ENCODE results near the gene KRT83. TPM values are rescaled to one million over a fixed set of nuclear protein-coding genes. Genes with fewer than 3 reads are reported as not detected.
"Not testable (repeated sequence)": the region's sequence is repeated elsewhere in the genome, so short reads cannot be mapped to it uniquely, and the experiment has no call there.

Gene KRT83
- polyA plus RNA-seq, 3 donors: not detected

- H3K36me3 Mint-ChIP-seq: no peaks in the 10 kb centered on the region
- H3K27ac Mint-ChIP-seq: peak overlapping the region in 1 of 7 donors; percentile 22
- Histone ChIP-seq H2AFZ (ENCODE audit: insufficient read depth, low read depth, low read length, poor library complexity, severe bottlenecking) (no peak overlapping the region), H3K27ac (ENCODE audit: low read depth in 1 of 2, low read length in 2 of 2) (no peak overlapping the region), H4K20me1 (ENCODE audit: insufficient read depth, low read length) (no peaks in the 10 kb centered on the region), H3K9ac (ENCODE audit: insufficient read depth, low read length, poor library complexity, severe bottlenecking) (no peak overlapping the region), H3K9me3 (replicated peaks in 1 of 2; ENCODE audit: control insufficient read depth in 1 of 2, insufficient read depth in 1 of 2, low read length in 2 of 2) (peaks cover 0 to 5% of the 10 kb centered on the region in 2 donors), H3K79me2 (ENCODE audit: insufficient read depth, low read length) (no peaks in the 10 kb centered on the region), H3K27me3 (ENCODE audit: control insufficient read depth in 2 of 2, insufficient read depth in 2 of 2, low read length in 2 of 2) (peaks cover 42 to 69% of the 10 kb centered on the region in 2 donors), H3K4me1 (ENCODE audit: control insufficient read depth in 1 of 2, insufficient read depth in 2 of 2, low read length in 2 of 2) (peaks cover 6 to 9% of the 10 kb centered on the region in 2 donors), H3K36me3 (replicated peaks in 1 of 2; ENCODE audit: control insufficient read depth in 1 of 2, insufficient read depth in 2 of 2, low read length in 2 of 2) (no peaks in the 10 kb centered on the region), H3K4me2 (replicated peaks; ENCODE audit: extremely low read depth, low read length, poor library complexity, severe bottlenecking) (no peak overlapping the region), H3K4me3 (replicated peaks in 1 of 3; ENCODE audit: low read depth in 2 of 3, low read length in 3 of 3) (no peak overlapping the region)
- H3K9me3 Mint-ChIP-seq: peaks cover 0 to 5% (median 0%) of the 10 kb centered on the region in 7 donors
- no peak for DNase-seq
- WGBS (ENCODE audit: insufficient coverage): 100% methylated on average over 1 of the region's 2 CpGs
- peaks cover 68 to 73% (median 69%) of the 10 kb centered on the region in 3 donors for H3K27me3 Mint-ChIP-seq (ENCODE audit: low read depth in 3 of 3)
- intact Hi-C loops (cut with micrococcal nuclease): no loop called here
- peaks cover 14% of the 10 kb centered on the region for H3K4me1 Mint-ChIP-seq
- TF ChIP-seq, protein P1, sequence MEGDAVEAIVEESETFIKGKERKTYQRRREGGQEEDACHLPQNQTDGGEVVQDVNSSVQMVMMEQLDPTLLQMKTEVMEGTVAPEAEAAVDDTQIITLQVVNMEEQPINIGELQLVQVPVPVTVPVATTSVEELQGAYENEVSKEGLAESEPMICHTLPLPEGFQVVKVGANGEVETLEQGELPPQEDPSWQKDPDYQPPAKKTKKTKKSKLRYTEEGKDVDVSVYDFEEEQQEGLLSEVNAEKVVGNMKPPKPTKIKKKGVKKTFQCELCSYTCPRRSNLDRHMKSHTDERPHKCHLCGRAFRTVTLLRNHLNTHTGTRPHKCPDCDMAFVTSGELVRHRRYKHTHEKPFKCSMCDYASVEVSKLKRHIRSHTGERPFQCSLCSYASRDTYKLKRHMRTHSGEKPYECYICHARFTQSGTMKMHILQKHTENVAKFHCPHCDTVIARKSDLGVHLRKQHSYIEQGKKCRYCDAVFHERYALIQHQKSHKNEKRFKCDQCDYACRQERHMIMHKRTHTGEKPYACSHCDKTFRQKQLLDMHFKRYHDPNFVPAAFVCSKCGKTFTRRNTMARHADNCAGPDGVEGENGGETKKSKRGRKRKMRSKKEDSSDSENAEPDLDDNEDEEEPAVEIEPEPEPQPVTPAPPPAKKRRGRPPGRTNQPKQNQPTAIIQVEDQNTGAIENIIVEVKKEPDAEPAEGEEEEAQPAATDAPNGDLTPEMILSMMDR (IDR thresholded peaks at IDR 0.05): no peak
- peak overlapping the region in 1 of 2 donors; percentile 84 for H3K4me3 Mint-ChIP-seq
Observed at GRCh38 chr12:52306731-52307130, 14.5 kb downstream of the KRT83 start.

DNA sequence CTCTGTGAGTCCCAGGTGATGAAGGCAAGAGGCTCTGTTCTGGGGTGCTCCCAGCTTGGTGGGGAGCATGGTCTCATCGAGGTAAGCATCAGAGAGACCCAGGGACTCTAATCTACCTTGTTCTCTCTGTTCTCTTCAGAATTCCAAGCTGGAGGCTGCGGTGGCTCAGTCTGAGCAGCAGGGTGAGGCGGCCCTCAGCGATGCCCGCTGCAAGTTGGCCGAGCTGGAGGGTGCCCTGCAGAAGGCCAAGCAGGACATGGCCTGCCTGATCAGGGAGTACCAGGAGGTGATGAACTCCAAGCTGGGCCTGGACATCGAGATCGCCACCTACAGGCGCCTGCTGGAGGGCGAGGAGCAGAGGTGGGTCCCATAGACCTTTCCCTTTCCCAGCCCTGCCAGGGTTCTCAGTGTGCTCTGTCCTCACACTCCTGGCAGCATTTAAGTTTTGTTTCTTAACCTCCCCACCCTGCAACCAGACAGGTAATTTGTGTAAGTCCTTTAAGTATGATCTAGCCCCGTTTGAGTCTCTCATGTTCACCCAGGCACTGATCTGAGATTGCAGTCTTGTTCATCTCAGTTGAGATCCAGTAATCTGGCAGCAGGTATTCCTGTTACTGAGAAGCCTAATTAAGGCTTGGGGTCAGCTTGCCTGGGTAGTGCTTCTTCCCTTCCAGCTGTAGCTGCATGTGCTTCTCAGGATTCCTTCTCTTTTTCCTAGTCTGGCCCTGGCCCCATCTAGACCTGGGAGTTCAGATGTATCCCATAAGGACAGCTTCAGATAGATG is 15.1 kb downstream of the KRT83 start:
- H3K9me3 ChIP-seq (replicated peaks in 1 of 2; ENCODE audit: control insufficient read depth in 1 of 2, insufficient read depth in 1 of 2, low read length in 2 of 2): peaks cover 0 to 5% of the 10 kb centered on the region in 2 donors
- no peaks in the 10 kb centered on the region for H3K36me3 ChIP-seq (replicated peaks in 1 of 2; ENCODE audit: control insufficient read depth in 1 of 2, insufficient read depth in 2 of 2, low read length in 2 of 2)
- H3K27me3 ChIP-seq (ENCODE audit: control insufficient read depth in 2 of 2, insufficient read depth in 2 of 2, low read length in 2 of 2): peaks cover 39 to 64% of the 10 kb centered on the region in 2 donors
- DNase-seq: no peak
- no peak overlapping the region for H3K4me3 ChIP-seq (replicated peaks in 1 of 3; ENCODE audit: low read depth in 2 of 3, low read length in 3 of 3)
- H2AFZ ChIP-seq (ENCODE audit: insufficient read depth, low read depth, low read length, poor library complexity, severe bottlenecking): no peak overlapping the region
- H3K4me1 ChIP-seq (ENCODE audit: control insufficient read depth in 1 of 2, insufficient read depth in 2 of 2, low read length in 2 of 2): peaks cover 6 to 9% of the 10 kb centered on the region in 2 donors
- Mint-ChIP-seq H3K27me3 (ENCODE audit: low read depth in 3 of 3) (peaks cover 62 to 67% (median 66%) of the 10 kb centered on the region in 3 donors), H3K4me3 (peak overlapping the region in 1 of 2 donors; percentile 33), H3K27ac (no peak overlapping the region), H3K4me1 (peaks cover 14% of the 10 kb centered on the region), H3K36me3 (no peaks in the 10 kb centered on the region), H3K9me3 (peaks cover 0 to 5% (median 0%) of the 10 kb centered on the region in 7 donors)
- no peak overlapping the region for H3K27ac ChIP-seq (ENCODE audit: low read depth in 1 of 2, low read length in 2 of 2)
- H4K20me1 ChIP-seq (ENCODE audit: insufficient read depth, low read length): no peaks in the 10 kb centered on the region
- H3K4me2 ChIP-seq (replicated peaks; ENCODE audit: extremely low read depth, low read length, poor library complexity, severe bottlenecking): no peak overlapping the region
- H3K79me2 ChIP-seq (ENCODE audit: insufficient read depth, low read length): no peaks in the 10 kb centered on the region
- TF ChIP-seq, protein P1 (IDR thresholded peaks at IDR 0.05): peak; percentile 44
- 90% methylated on average over 4 of the region's 11 CpGs for WGBS (ENCODE audit: insufficient coverage)
- no peak overlapping the region for H3K9ac ChIP-seq (ENCODE audit: insufficient read depth, low read length, poor library complexity, severe bottlenecking)
- intact Hi-C loops (cut with micrococcal nuclease): no loop called here

DNA sequence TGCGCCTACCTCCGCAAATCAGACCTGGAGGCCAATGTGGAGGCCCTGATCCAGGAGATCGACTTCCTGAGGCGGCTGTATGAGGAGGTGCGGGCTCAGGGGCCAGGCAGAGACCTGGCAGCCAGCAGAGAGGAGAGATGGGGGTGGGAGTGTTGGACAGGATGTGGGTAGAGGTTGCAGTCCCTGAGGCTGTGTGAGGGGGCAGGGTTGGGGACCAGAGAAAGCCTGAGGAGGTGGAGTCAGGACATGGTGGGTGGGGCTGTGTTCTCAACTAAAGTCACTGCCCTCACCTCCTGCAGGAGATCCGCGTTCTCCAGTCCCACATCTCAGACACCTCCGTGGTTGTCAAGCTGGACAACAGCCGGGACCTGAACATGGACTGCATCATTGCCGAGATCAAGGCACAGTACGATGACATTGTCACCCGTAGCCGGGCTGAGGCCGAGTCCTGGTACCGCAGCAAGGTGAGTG is 16.2 kb downstream of the KRT83 start:
- 0% methylated on average over 3 of the region's 15 CpGs for WGBS (ENCODE audit: insufficient coverage)
- Mint-ChIP-seq H3K4me3 (peak overlapping the region in 1 of 2 donors; percentile 51), H3K4me1 (peaks cover 14% of the 10 kb centered on the region), H3K27me3 (ENCODE audit: low read depth in 3 of 3) (peaks cover 51 to 62% (median 60%) of the 10 kb centered on the region in 3 donors)
- H4K20me1 ChIP-seq (ENCODE audit: insufficient read depth, low read length); H3K4me2 ChIP-seq (replicated peaks; ENCODE audit: extremely low read depth, low read length, poor library complexity, severe bottlenecking); H3K9ac ChIP-seq (ENCODE audit: insufficient read depth, low read length, poor library complexity, severe bottlenecking); H3K36me3 ChIP-seq (replicated peaks in 1 of 2; ENCODE audit: control insufficient read depth in 1 of 2, insufficient read depth in 2 of 2, low read length in 2 of 2); intact Hi-C loops (cut with micrococcal nuclease); H3K27ac ChIP-seq (ENCODE audit: low read depth in 1 of 2, low read length in 2 of 2); H3K79me2 ChIP-seq (ENCODE audit: insufficient read depth, low read length); H2AFZ ChIP-seq (ENCODE audit: insufficient read depth, low read depth, low read length, poor library complexity, severe bottlenecking); H3K27ac Mint-ChIP-seq; H3K4me3 ChIP-seq (replicated peaks in 1 of 3; ENCODE audit: low read depth in 2 of 3, low read length in 3 of 3); H3K9me3 ChIP-seq (replicated peaks in 1 of 2; ENCODE audit: control insufficient read depth in 1 of 2, insufficient read depth in 1 of 2, low read length in 2 of 2); H3K4me1 ChIP-seq (ENCODE audit: control insufficient read depth in 1 of 2, insufficient read depth in 2 of 2, low read length in 2 of 2); H3K36me3 Mint-ChIP-seq; DNase-seq; H3K9me3 Mint-ChIP-seq: not testable (repeated sequence)
- H3K27me3 ChIP-seq (ENCODE audit: control insufficient read depth in 2 of 2, insufficient read depth in 2 of 2, low read length in 2 of 2): peaks cover 34 to 53% of the 10 kb centered on the region in 2 donors

Data from CD14-positive monocyte (primary cell).